ENCODE data around the gene CLGN.

GRCh38 chr4:140359562-140360427 lies 67.7 kb downstream of the CLGN start:
- TF ChIP-seq CTCF (conservative IDR thresholded peaks at IDR 0.05; ENCODE audit: low read length) = peak; percentile 96
- no peak for TF ChIP-seq EZH2phosphoT487 (IDR thresholded peaks at IDR 0.05; ENCODE audit: borderline replicate concordance)
